Lung (tissue), 12 donors: ENCODE data around the gene EXOC1L. TPM values are rescaled to one million over a fixed set of nuclear protein-coding genes. Genes with fewer than 3 reads are reported as not detected.

Experiments used
- ATAC-seq: fragments of 200-7000 bp; cut with Tn5 transposase; one replicate; pipeline ENCODE4 v1.9.1; 2020; ENCODE audit warnings: moderate number of reproducible peaks; ENCODE audit not compliant: insufficient read depth, low FRiP score
- DNase-seq, 3 donors: peaks; one replicate each; pipeline ENCODE4 v3.0.0-alpha.2; 2013 to 2017
- H3K27ac ChIP-seq, 2 donors: one replicate each; pipeline ENCODE4 v1.5.1; 2013; ENCODE audit warnings: mild to moderate bottlenecking in 2 of 2, moderate library complexity in 2 of 2, control low read depth in 1 of 2, inconsistent platforms in 1 of 2, low read depth in 1 of 2, low read length in 1 of 2
- H3K27me3 ChIP-seq, 3 donors: one replicate each; pipeline ENCODE4 v1.5.1; 2013; ENCODE audit warnings: low read length in 2 of 3; ENCODE audit not compliant: control insufficient read depth in 3 of 3, insufficient read depth in 3 of 3
- H3K36me3 ChIP-seq, 4 donors: one replicate each; pipeline ENCODE4 v1.5.1; 2013; ENCODE audit warnings: low read length in 4 of 4, mild to moderate bottlenecking in 1 of 4, moderate library complexity in 1 of 4; ENCODE audit not compliant: control insufficient read depth in 4 of 4, insufficient read depth in 4 of 4
- H3K4me1 ChIP-seq, 5 donors: one replicate each; pipeline ENCODE4 v1.5.1; 2013; ENCODE audit warnings: low read length in 5 of 5, mild to moderate bottlenecking in 2 of 5, moderate library complexity in 1 of 5; ENCODE audit not compliant: control insufficient read depth in 5 of 5, insufficient read depth in 5 of 5
- H3K4me3 ChIP-seq: one replicate; pipeline ENCODE4 v1.5.1; 2013; ENCODE audit warnings: mild to moderate bottlenecking, control low read depth, moderate library complexity
- H3K9ac ChIP-seq, 2 donors: one replicate each; pipeline ENCODE4 v1.5.1; 2013; ENCODE audit warnings: low read length in 2 of 2, control low read depth in 1 of 2; ENCODE audit not compliant: insufficient read depth in 1 of 2
- H3K9me3 ChIP-seq, 4 donors: one replicate each; pipeline ENCODE4 v1.5.1; 2013; ENCODE audit warnings: low read length in 3 of 4, mild to moderate bottlenecking in 1 of 4, moderate library complexity in 1 of 4; ENCODE audit not compliant: control insufficient read depth in 4 of 4, insufficient read depth in 3 of 4
- WGBS, 2 donors: extraction: QIAGEN DNeasy Blood & Tissue Kit; methylation state at CpG; one replicate each; pipeline ENCODE4 v1.1.7; 2013; 5-methylcytosine and 5-hydroxymethylcytosine counted together
- polyA plus RNA-seq, 2 donors: library from polyadenylated mRNA; stranded (reverse); fragments of 200-250 nt; gene quantifications; one replicate each; pipeline ENCODE4 v1.2.1, GENCODE V29; 2013
- total RNA-seq, 2 donors: library from RNA; depleted of rRNA in 1 of 2; stranded (reverse); fragments of >200 nt in 1 of 2; gene quantifications; one replicate each; pipeline ENCODE4 v1.2.1, GENCODE V29; 2014 to 2021
- TF ChIP-seq, protein P1 (sequence below): IDR thresholded peaks from 2 replicates; pipeline ENCODE4 v1.5.1; 2012; ENCODE audit warnings: mild to moderate bottlenecking; ENCODE audit errors: control extremely low read depth, extremely low read depth
- donor health status: control.
- donor health status: control.
- donor health status: Bipolar disorder and iron deficiency.
- donor health status: healthy.
- donor health status: DM: yes; HTN: yes; CAD: no.

The EXOC1L gene
- total and polyA plus RNA-seq, 4 donors, result not detected

DNA sequence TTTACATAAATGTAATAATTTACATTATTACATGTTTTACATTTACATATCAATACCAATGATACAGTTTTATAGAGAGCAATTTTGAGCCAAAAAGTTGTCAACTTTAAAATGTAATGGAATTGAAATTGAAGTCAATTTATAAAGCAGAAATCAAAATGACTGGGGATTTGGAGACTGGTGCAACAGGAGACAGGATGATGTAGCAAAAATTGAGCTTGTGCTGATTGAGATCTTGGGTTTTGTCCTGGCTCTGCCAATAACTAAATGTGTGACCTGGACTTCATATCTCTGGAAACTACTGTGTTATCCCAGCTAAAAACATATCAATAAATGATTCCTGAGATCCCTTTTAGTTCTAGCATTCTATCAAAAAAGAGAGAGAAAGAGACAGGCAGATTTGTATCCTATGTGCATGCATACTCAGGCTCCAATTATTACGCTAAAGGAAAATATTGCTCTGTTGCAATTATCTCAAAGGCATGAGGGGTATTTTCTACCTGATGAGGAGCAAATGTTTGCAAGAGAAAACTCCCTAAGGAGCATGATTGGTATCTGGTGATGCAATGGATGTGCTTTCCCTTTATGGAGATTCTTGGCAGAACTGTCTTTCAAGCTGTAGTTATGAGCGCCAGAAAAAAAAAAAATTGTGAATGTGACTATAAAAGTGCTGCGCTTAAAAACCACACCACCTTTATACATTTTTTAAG is 14.7 kb downstream of the EXOC1L start:
- no peaks in the 10 kb centered on the region for H3K4me1 ChIP-seq
- DNase-seq (no peak), ATAC-seq (no peak)
- H3K36me3 ChIP-seq, result no peaks in the 10 kb centered on the region
- H3K4me3 ChIP-seq, result no peak overlapping the region
- no peak overlapping the region for H3K9ac ChIP-seq
- no peaks in the 10 kb centered on the region for H3K27me3 ChIP-seq
- WGBS, 2 donors, result 96 to 97% methylated on average over 3 of the region's 3 CpGs
- peaks cover 0 to 4% (median 0%) of the 10 kb centered on the region in 4 donors for H3K9me3 ChIP-seq
- TF ChIP-seq, protein P1, sequence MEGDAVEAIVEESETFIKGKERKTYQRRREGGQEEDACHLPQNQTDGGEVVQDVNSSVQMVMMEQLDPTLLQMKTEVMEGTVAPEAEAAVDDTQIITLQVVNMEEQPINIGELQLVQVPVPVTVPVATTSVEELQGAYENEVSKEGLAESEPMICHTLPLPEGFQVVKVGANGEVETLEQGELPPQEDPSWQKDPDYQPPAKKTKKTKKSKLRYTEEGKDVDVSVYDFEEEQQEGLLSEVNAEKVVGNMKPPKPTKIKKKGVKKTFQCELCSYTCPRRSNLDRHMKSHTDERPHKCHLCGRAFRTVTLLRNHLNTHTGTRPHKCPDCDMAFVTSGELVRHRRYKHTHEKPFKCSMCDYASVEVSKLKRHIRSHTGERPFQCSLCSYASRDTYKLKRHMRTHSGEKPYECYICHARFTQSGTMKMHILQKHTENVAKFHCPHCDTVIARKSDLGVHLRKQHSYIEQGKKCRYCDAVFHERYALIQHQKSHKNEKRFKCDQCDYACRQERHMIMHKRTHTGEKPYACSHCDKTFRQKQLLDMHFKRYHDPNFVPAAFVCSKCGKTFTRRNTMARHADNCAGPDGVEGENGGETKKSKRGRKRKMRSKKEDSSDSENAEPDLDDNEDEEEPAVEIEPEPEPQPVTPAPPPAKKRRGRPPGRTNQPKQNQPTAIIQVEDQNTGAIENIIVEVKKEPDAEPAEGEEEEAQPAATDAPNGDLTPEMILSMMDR, result no peak
- no peak overlapping the region for H3K27ac ChIP-seq

DNA sequence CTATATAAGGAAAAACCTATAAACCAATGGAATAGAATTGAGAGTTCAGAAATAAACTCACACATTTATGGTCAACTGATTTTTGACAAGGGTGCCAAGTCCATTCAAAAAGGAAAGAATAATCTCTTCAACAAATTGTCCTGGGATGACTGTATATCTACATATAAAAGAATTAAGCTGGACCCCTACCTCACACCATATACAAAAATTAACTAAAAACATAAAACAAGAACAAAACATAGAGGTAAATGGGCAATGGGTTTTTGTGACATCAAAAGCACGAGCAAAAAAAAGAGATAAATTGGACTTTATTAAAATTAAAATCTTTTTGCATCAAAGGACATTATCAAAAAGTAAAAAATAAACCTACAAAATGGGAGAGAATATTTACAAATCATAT is 18.3 kb downstream of the EXOC1L start:
- 68 to 84% methylated on average over 1 of the region's 1 CpG for WGBS, 2 donors
- no peak for DNase-seq
- H3K4me1 ChIP-seq, result no peaks in the 10 kb centered on the region
- no peak overlapping the region for H3K9ac ChIP-seq
- no peaks in the 10 kb centered on the region for H3K36me3 ChIP-seq
- peaks cover 0 to 4% (median 0%) of the 10 kb centered on the region in 4 donors for H3K9me3 ChIP-seq
- no peaks in the 10 kb centered on the region for H3K27me3 ChIP-seq
- no peak for ATAC-seq
- no peak overlapping the region for H3K27ac ChIP-seq
- TF ChIP-seq, protein P1, result no peak
- no peak overlapping the region for H3K4me3 ChIP-seq

DNA sequence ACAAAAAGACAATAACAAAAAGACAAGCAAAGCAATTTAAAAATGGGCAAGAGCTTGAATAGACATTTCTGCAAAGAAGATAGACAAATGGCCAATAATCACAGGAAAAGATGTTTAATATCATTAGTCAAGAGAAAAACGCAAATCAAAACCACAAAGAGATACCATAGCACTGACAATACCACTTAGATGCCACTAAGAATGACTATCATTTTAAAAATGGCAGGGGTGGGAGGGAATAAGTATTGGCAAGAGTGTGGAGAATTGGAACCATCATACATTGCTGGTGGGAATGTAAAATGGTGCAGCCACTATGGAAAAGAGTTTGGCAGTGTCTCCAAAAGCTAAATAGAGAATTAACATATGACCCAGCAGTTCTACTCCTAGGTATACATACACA is 18.8 kb downstream of the EXOC1L start:
- DNase-seq, result no peak
- H3K4me3 ChIP-seq, result no peak overlapping the region
- H3K9me3 ChIP-seq, result peaks cover 0 to 4% (median 0%) of the 10 kb centered on the region in 4 donors
- ATAC-seq, result no peak
- WGBS, 2 donors, result 81 to 89% methylated on average over 1 of the region's 1 CpG
- H3K9ac ChIP-seq, result no peak overlapping the region
- H3K36me3 ChIP-seq, result no peaks in the 10 kb centered on the region
- H3K27ac ChIP-seq, result no peak overlapping the region
- no peaks in the 10 kb centered on the region for H3K27me3 ChIP-seq
- TF ChIP-seq, protein P1, result no peak
- H3K4me1 ChIP-seq, result no peaks in the 10 kb centered on the region

DNA sequence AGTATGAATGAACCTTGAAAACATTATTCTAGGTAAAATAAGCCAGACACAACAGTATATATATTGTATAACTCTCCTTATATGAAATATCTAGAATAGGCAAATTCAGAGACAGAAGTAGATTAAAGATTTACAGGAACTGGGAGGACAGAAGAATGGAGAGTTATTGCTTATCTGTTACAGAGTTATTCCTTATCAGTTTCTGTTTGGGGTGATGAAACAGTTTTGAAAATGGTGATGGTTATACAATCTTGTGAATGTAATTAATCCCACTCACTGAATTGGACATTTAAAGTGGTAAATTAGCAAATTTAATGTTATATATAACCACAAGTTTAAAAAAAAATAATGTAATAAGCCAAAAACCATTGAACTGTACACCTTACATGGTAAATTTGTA is 19.4 kb downstream of the EXOC1L start:
- DNase-seq, result no peak

More for the DNA sequence above, 19.4 kb downstream of the EXOC1L start:
- Histone ChIP-seq H3K9ac (no peak overlapping the region), H3K27ac (no peak overlapping the region), H3K4me3 (no peak overlapping the region), H3K9me3 (peaks cover 0 to 4% (median 0%) of the 10 kb centered on the region in 4 donors), H3K27me3 (no peaks in the 10 kb centered on the region), H3K36me3 (no peaks in the 10 kb centered on the region), H3K4me1 (no peaks in the 10 kb centered on the region)
- ATAC-seq, result no peak
- TF ChIP-seq, protein P1, result no peak
